ENCODE results near the gene DLG1.

DLG1 gene

GRCh38 chr3:197155046-197155445, 143.4 kb downstream of the DLG1 start:
- Histone ChIP-seq H3K9ac (ENCODE audit: low read length) (no peak overlapping the region), H3K36me3 (ENCODE audit: control insufficient read depth, low read depth, low read length) (no peaks in the 10 kb centered on the region), H3K27me3 (ENCODE audit: control insufficient read depth, insufficient read depth, low read length) (no peaks in the 10 kb centered on the region), H3K4me3 (ENCODE audit: low read length) (no peak overlapping the region), H3K9me3 (ENCODE audit: control insufficient read depth, low read depth, low read length) (peaks cover 12% of the 10 kb centered on the region), H3K27ac (ENCODE audit: low read length) (no peak overlapping the region), H3K4me1 (ENCODE audit: control insufficient read depth, low read depth, low read length) (no peaks in the 10 kb centered on the region)

GRCh38 chr3:197151580-197151979, 146.8 kb downstream of the DLG1 start:
- Histone ChIP-seq H3K36me3 (ENCODE audit: control insufficient read depth, low read depth, low read length) (no peaks in the 10 kb centered on the region), H3K27ac (ENCODE audit: low read length) (no peak overlapping the region), H3K27me3 (ENCODE audit: control insufficient read depth, insufficient read depth, low read length) (no peaks in the 10 kb centered on the region), H3K9me3 (ENCODE audit: control insufficient read depth, low read depth, low read length) (peaks cover under 1% of the 10 kb centered on the region), H3K9ac (ENCODE audit: low read length) (no peak overlapping the region), H3K4me1 (ENCODE audit: control insufficient read depth, low read depth, low read length) (no peaks in the 10 kb centered on the region), H3K4me3 (ENCODE audit: low read length) (no peak overlapping the region)

- H3K36me3 ChIP-seq (ENCODE audit: control insufficient read depth, low read depth, low read length): no peaks in the 10 kb centered on the region
- H3K27me3 ChIP-seq (ENCODE audit: control insufficient read depth, insufficient read depth, low read length): no peaks in the 10 kb centered on the region
- H3K9ac ChIP-seq (ENCODE audit: low read length): no peak overlapping the region
- no peaks in the 10 kb centered on the region for H3K9me3 ChIP-seq (ENCODE audit: control insufficient read depth, low read depth, low read length)
- no peak overlapping the region for H3K4me3 ChIP-seq (ENCODE audit: low read length)
- H3K4me1 ChIP-seq (ENCODE audit: control insufficient read depth, low read depth, low read length): no peaks in the 10 kb centered on the region
- H3K27ac ChIP-seq (ENCODE audit: low read length): no peak overlapping the region
Observed at GRCh38 chr3:197149528-197149927, 148.9 kb downstream of the DLG1 start.

GRCh38 chr3:197144188-197144587, 154.2 kb downstream of the DLG1 start:
- Histone ChIP-seq H3K27me3 (ENCODE audit: control insufficient read depth, insufficient read depth, low read length) (no peaks in the 10 kb centered on the region), H3K27ac (ENCODE audit: low read length) (no peak overlapping the region), H3K4me1 (ENCODE audit: control insufficient read depth, low read depth, low read length) (no peaks in the 10 kb centered on the region), H3K9ac (ENCODE audit: low read length) (no peak overlapping the region), H3K9me3 (ENCODE audit: control insufficient read depth, low read depth, low read length) (no peaks in the 10 kb centered on the region), H3K4me3 (ENCODE audit: low read length) (no peak overlapping the region), H3K36me3 (ENCODE audit: control insufficient read depth, low read depth, low read length) (peaks cover 8% of the 10 kb centered on the region)

- H3K4me3 ChIP-seq (ENCODE audit: low read length): no peak overlapping the region
- no peaks in the 10 kb centered on the region for H3K4me1 ChIP-seq (ENCODE audit: control insufficient read depth, low read depth, low read length)
- H3K9me3 ChIP-seq (ENCODE audit: control insufficient read depth, low read depth, low read length): no peaks in the 10 kb centered on the region
- no peak overlapping the region for H3K27ac ChIP-seq (ENCODE audit: low read length)
- no peak overlapping the region for H3K9ac ChIP-seq (ENCODE audit: low read length)
- no peaks in the 10 kb centered on the region for H3K27me3 ChIP-seq (ENCODE audit: control insufficient read depth, insufficient read depth, low read length)
- peaks cover 25% of the 10 kb centered on the region for H3K36me3 ChIP-seq (ENCODE audit: control insufficient read depth, low read depth, low read length)
Observed at GRCh38 chr3:197139586-197139985, 158.8 kb downstream of the DLG1 start.

- no peak overlapping the region for H3K4me3 ChIP-seq (ENCODE audit: low read length)
- H3K9me3 ChIP-seq (ENCODE audit: control insufficient read depth, low read depth, low read length): no peaks in the 10 kb centered on the region
- H3K36me3 ChIP-seq (ENCODE audit: control insufficient read depth, low read depth, low read length): peaks cover 33% of the 10 kb centered on the region
- H3K9ac ChIP-seq (ENCODE audit: low read length): no peak overlapping the region
- no peaks in the 10 kb centered on the region for H3K4me1 ChIP-seq (ENCODE audit: control insufficient read depth, low read depth, low read length)
- H3K27me3 ChIP-seq (ENCODE audit: control insufficient read depth, insufficient read depth, low read length): no peaks in the 10 kb centered on the region
- H3K27ac ChIP-seq (ENCODE audit: low read length): no peak overlapping the region
Observed at GRCh38 chr3:197137751-197138150, 160.7 kb downstream of the DLG1 start.

- H3K9ac ChIP-seq (ENCODE audit: low read length): no peak overlapping the region
- no peaks in the 10 kb centered on the region for H3K9me3 ChIP-seq (ENCODE audit: control insufficient read depth, low read depth, low read length)
- H3K27ac ChIP-seq (ENCODE audit: low read length): no peak overlapping the region
- H3K4me3 ChIP-seq (ENCODE audit: low read length): no peak overlapping the region
- H3K27me3 ChIP-seq (ENCODE audit: control insufficient read depth, insufficient read depth, low read length): no peaks in the 10 kb centered on the region
- H3K4me1 ChIP-seq (ENCODE audit: control insufficient read depth, low read depth, low read length): no peaks in the 10 kb centered on the region
- peaks cover 33% of the 10 kb centered on the region for H3K36me3 ChIP-seq (ENCODE audit: control insufficient read depth, low read depth, low read length)
Observed at GRCh38 chr3:197136744-197137143, 161.7 kb downstream of the DLG1 start.

GRCh38 chr3:197135212-197135611, 163.2 kb downstream of the DLG1 start:
- Histone ChIP-seq H3K36me3 (ENCODE audit: control insufficient read depth, low read depth, low read length) (peaks cover 39% of the 10 kb centered on the region), H3K9ac (ENCODE audit: low read length) (no peak overlapping the region), H3K27me3 (ENCODE audit: control insufficient read depth, insufficient read depth, low read length) (no peaks in the 10 kb centered on the region), H3K9me3 (ENCODE audit: control insufficient read depth, low read depth, low read length) (no peaks in the 10 kb centered on the region), H3K4me1 (ENCODE audit: control insufficient read depth, low read depth, low read length) (no peaks in the 10 kb centered on the region), H3K4me3 (ENCODE audit: low read length) (no peak overlapping the region), H3K27ac (ENCODE audit: low read length) (no peak overlapping the region)

- Histone ChIP-seq H3K9ac (ENCODE audit: low read length) (no peak overlapping the region), H3K36me3 (ENCODE audit: control insufficient read depth, low read depth, low read length) (peaks cover 38% of the 10 kb centered on the region), H3K4me3 (ENCODE audit: low read length) (no peak overlapping the region)
Observed at GRCh38 chr3:197132916-197133530, 165.4 kb downstream of the DLG1 start.

GRCh38 chr3:197125636-197126035, 172.8 kb downstream of the DLG1 start:
- no peak overlapping the region for H3K27ac ChIP-seq (ENCODE audit: low read length)
- H3K9me3 ChIP-seq (ENCODE audit: control insufficient read depth, low read depth, low read length): no peaks in the 10 kb centered on the region
- H3K36me3 ChIP-seq (ENCODE audit: control insufficient read depth, low read depth, low read length): peaks cover 21% of the 10 kb centered on the region
- no peak overlapping the region for H3K4me3 ChIP-seq (ENCODE audit: low read length)
- no peaks in the 10 kb centered on the region for H3K4me1 ChIP-seq (ENCODE audit: control insufficient read depth, low read depth, low read length)
- H3K9ac ChIP-seq (ENCODE audit: low read length): no peak overlapping the region
- H3K27me3 ChIP-seq (ENCODE audit: control insufficient read depth, insufficient read depth, low read length): no peaks in the 10 kb centered on the region

More at GRCh38 chr3:197132916-197133530, 165.4 kb downstream of the DLG1 start:
- no peaks in the 10 kb centered on the region for H3K4me1 ChIP-seq (ENCODE audit: control insufficient read depth, low read depth, low read length)
- no peaks in the 10 kb centered on the region for H3K9me3 ChIP-seq (ENCODE audit: control insufficient read depth, low read depth, low read length)
- H3K27ac ChIP-seq (ENCODE audit: low read length): no peak overlapping the region
- no peaks in the 10 kb centered on the region for H3K27me3 ChIP-seq (ENCODE audit: control insufficient read depth, insufficient read depth, low read length)

GRCh38 chr3:197124713-197125112, 173.7 kb downstream of the DLG1 start:
- Histone ChIP-seq H3K4me3 (ENCODE audit: low read length) (no peak overlapping the region), H3K4me1 (ENCODE audit: control insufficient read depth, low read depth, low read length) (no peaks in the 10 kb centered on the region), H3K9me3 (ENCODE audit: control insufficient read depth, low read depth, low read length) (no peaks in the 10 kb centered on the region), H3K27ac (ENCODE audit: low read length) (no peak overlapping the region), H3K36me3 (ENCODE audit: control insufficient read depth, low read depth, low read length) (peaks cover 12% of the 10 kb centered on the region), H3K27me3 (ENCODE audit: control insufficient read depth, insufficient read depth, low read length) (no peaks in the 10 kb centered on the region), H3K9ac (ENCODE audit: low read length) (no peak overlapping the region)

- Histone ChIP-seq H3K36me3 (ENCODE audit: control insufficient read depth, low read depth, low read length) (peaks cover 7% of the 10 kb centered on the region), H3K4me3 (ENCODE audit: low read length) (no peak overlapping the region), H3K9ac (ENCODE audit: low read length) (no peak overlapping the region), H3K27ac (ENCODE audit: low read length) (no peak overlapping the region), H3K27me3 (ENCODE audit: control insufficient read depth, insufficient read depth, low read length) (no peaks in the 10 kb centered on the region), H3K9me3 (ENCODE audit: control insufficient read depth, low read depth, low read length) (no peaks in the 10 kb centered on the region), H3K4me1 (ENCODE audit: control insufficient read depth, low read depth, low read length) (no peaks in the 10 kb centered on the region)
Observed at GRCh38 chr3:197122394-197122793, 176.0 kb downstream of the DLG1 start.

Measured in iPS-18a (cell line).